Testis (tissue), 2 donors: Measurements from ENCODE around the gene ABCC4.
"Not testable (repeated sequence)": the region's sequence is repeated elsewhere in the genome, so short reads cannot be mapped to it uniquely, and the experiment has no call there.

Experiments used
- CTCF ChIP-seq, 3 experiments: fragments of 450-650 bp in 2 of 3; fragments of 200-600 bp in 1 of 3; sonication (generic) in 1 of 3; IDR thresholded peaks; one replicate each; pipeline ENCODE4 v1.5.1; 2016 to 2019; ENCODE audit warnings: antibody characterized with exemption in 3 of 3, mild to moderate bottlenecking in 2 of 3, moderate library complexity in 1 of 3
- POLR2A ChIP-seq: fragments of 450-650 bp; IDR thresholded peaks from one replicate; pipeline ENCODE4 v1.6.1; 2017; ENCODE audit warnings: antibody characterized with exemption, mild to moderate bottlenecking, moderate library complexity

GRCh38 chr13:95289901-95290300 lies 11.3 kb downstream of the ABCC4 start:
- not testable (repeated sequence) for TF ChIP-seq POLR2A; CTCF (IDR thresholded peaks at IDR 0.05)
